Nephron (organoid): ENCODE results near the gene SELENOO.
A peak's percentile ranks its signal among the peaks of the same experiment; 100 is the strongest.
"Not testable (repeated sequence)": the region's sequence is repeated elsewhere in the genome, so short reads cannot be mapped to it uniquely, and the experiment has no call there.

Experiments
- H3K27ac Mint-ChIP-seq, 3 experiments: 2 replicates each; pipeline ENCODE4 v1.8.0; 2020; ENCODE audit warnings: mixed read lengths in 3 of 3, mild to moderate bottlenecking in 2 of 3, moderate library complexity in 1 of 3
- H3K27me3 Mint-ChIP-seq: 2 replicates; pipeline ENCODE4 v1.8.0; 2021; ENCODE audit warnings: low read depth, mild to moderate bottlenecking, moderate library complexity, mixed read lengths
- H3K36me3 Mint-ChIP-seq: 2 replicates; pipeline ENCODE4 v1.8.0; 2020; ENCODE audit warnings: low read depth, mixed read lengths
- H3K4me1 Mint-ChIP-seq: 2 replicates; pipeline ENCODE4 v1.8.0; 2020; ENCODE audit warnings: mixed read lengths
- H3K4me3 Mint-ChIP-seq, 3 experiments: 2 replicates each; pipeline ENCODE4 v1.8.0; 2020; ENCODE audit warnings: mild to moderate bottlenecking in 3 of 3, mixed read lengths in 3 of 3, moderate library complexity in 2 of 3
- H3K9me3 Mint-ChIP-seq: 2 replicates; pipeline ENCODE4 v1.8.0; 2020; ENCODE audit warnings: mixed read lengths
- CTCF ChIP-seq, 3 experiments: fragments of 200-600 bp; sonication (generic); IDR thresholded peaks; one replicate each; pipeline ENCODE4 v1.5.0; 2021; ENCODE audit warnings: antibody characterized with exemption in 3 of 3; ENCODE audit not compliant: unreplicated experiment in 3 of 3

Gene SELENOO

GRCh38 chr22:50204571-50204970 lies 3.8 kb downstream of the SELENOO start:
- TF ChIP-seq CTCF (IDR thresholded peaks at IDR 0.05; ENCODE audit: unreplicated experiment in 3 of 3): no peak
- peaks cover 30% of the 10 kb centered on the region for H3K36me3 Mint-ChIP-seq
- H3K4me3 Mint-ChIP-seq: no peak overlapping the region
- H3K4me1 Mint-ChIP-seq: peaks cover 25% of the 10 kb centered on the region
- no peaks in the 10 kb centered on the region for H3K9me3 Mint-ChIP-seq
- peaks cover 7% of the 10 kb centered on the region for H3K27me3 Mint-ChIP-seq
- H3K27ac Mint-ChIP-seq: no peak overlapping the region

- Mint-ChIP-seq H3K4me1 (peaks cover 29% of the 10 kb centered on the region), H3K4me3 (peak overlapping the region in 2 of 3 experiments; percentile 37 to 57), H3K36me3 (peaks cover 35% of the 10 kb centered on the region)
- H3K27me3 Mint-ChIP-seq, H3K9me3 Mint-ChIP-seq, H3K27ac Mint-ChIP-seq: not testable (repeated sequence)
These were observed 4.2 kb downstream of the SELENOO start for GRCh38 chr22:50204998-50205397.

- Mint-ChIP-seq H3K27me3 (peaks cover 7% of the 10 kb centered on the region), H3K9me3 (no peaks in the 10 kb centered on the region), H3K4me1 (peaks cover 30% of the 10 kb centered on the region), H3K4me3 (peak overlapping the region in 1 of 3 experiments; percentile 23), H3K36me3 (peaks cover 36% of the 10 kb centered on the region), H3K27ac (no peak overlapping the region)
- no peak for TF ChIP-seq CTCF (IDR thresholded peaks at IDR 0.05; ENCODE audit: unreplicated experiment in 3 of 3)
These were observed 5.2 kb downstream of the SELENOO start for GRCh38 chr22:50205781-50206569.

GRCh38 chr22:50206599-50206998 lies 5.8 kb downstream of the SELENOO start:
- Mint-ChIP-seq H3K4me1 (peaks cover 30% of the 10 kb centered on the region), H3K36me3 (peaks cover 41% of the 10 kb centered on the region), H3K9me3 (no peaks in the 10 kb centered on the region), H3K4me3 (peak overlapping the region in 1 of 3 experiments; percentile 23), H3K27ac (no peak overlapping the region), H3K27me3 (peaks cover 7% of the 10 kb centered on the region)
- TF ChIP-seq CTCF (IDR thresholded peaks at IDR 0.05; ENCODE audit: unreplicated experiment in 3 of 3): peak; percentile 42 to 62 (median 45)

GRCh38 chr22:50207383-50208140 lies 6.8 kb downstream of the SELENOO start:
- Mint-ChIP-seq H3K9me3 (no peaks in the 10 kb centered on the region), H3K4me1 (peaks cover 22% of the 10 kb centered on the region), H3K27me3 (peaks cover 3% of the 10 kb centered on the region), H3K27ac (no peak overlapping the region), H3K4me3 (no peak overlapping the region), H3K36me3 (peaks cover 46% of the 10 kb centered on the region)
- TF ChIP-seq CTCF (IDR thresholded peaks at IDR 0.05; ENCODE audit: unreplicated experiment in 3 of 3): no peak

GRCh38 chr22:50208430-50208938 lies 7.7 kb downstream of the SELENOO start:
- Mint-ChIP-seq H3K4me3 (no peak overlapping the region), H3K27me3 (no peaks in the 10 kb centered on the region), H3K9me3 (no peaks in the 10 kb centered on the region), H3K4me1 (peaks cover 21% of the 10 kb centered on the region), H3K36me3 (peaks cover 48% of the 10 kb centered on the region), H3K27ac (peak overlapping the region in 1 of 3 experiments; percentile 54)
- TF ChIP-seq CTCF (IDR thresholded peaks at IDR 0.05; ENCODE audit: unreplicated experiment in 3 of 3): no peak
